Measurements from ENCODE around the gene RPE65.

DNA sequence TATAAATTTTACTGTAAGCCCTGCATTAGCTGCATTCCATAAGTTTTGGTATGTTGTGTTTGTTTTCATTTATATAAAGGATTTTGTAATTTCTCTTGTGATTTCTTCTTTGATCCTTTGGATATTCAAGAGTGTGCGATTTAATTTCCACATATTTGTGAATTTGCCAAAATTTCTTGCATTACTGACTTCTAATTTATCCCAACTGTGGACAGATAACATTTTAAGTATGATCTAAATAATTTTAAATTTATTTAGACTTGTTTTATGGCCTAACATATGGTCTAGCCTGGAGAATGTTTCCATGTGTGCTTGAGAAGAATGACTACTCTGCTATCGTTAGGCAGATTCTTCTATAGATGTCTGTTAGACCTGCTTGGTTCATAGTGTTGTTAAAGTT lies 23.2 kb downstream of the RPE65 start:
- no peak for TF ChIP-seq EZH2phosphoT487 (IDR thresholded peaks at IDR 0.05; ENCODE audit: insufficient read depth, low read depth)
- no peak for TF ChIP-seq EZH2 (IDR thresholded peaks at IDR 0.05; ENCODE audit: insufficient read depth, poor library complexity, severe bottlenecking)
